ENCODE results near the gene NACC1. TPM values are rescaled to one million over a fixed set of nuclear protein-coding genes. Genes with fewer than 3 reads are reported as not detected.
"Not testable (repeated sequence)": the region's sequence is repeated elsewhere in the genome, so short reads cannot be mapped to it uniquely, and the experiment has no call there.

Gene NACC1
- total and polyA plus RNA-seq, 3 donors from 2014 or later = 38.2 to 102 (median 75.9) TPM

- Histone ChIP-seq H3K9me3 (no peaks in the 10 kb centered on the region), H3K27me3 (no peaks in the 10 kb centered on the region), H3K27ac (no peak overlapping the region), H3K4me3 (no peak overlapping the region), H3K4me1 (no peaks in the 10 kb centered on the region), H3K36me3 (ENCODE audit: low read depth, missing control alignments) (no peaks in the 10 kb centered on the region)
- TF ChIP-seq POLR2A (IDR thresholded peaks at IDR 0.05) = no peak
- no peak for TF ChIP-seq CTCF (IDR thresholded peaks at IDR 0.05)
- intact Hi-C loops (cut with DNase I; ENCODE audit: low total_unique reads) = no loop called here
- no peak for DNase-seq
- 88 to 90% methylated on average over 30 to 40 of the region's 40 CpGs for WGBS, 2 donors
Observed at GRCh38 chr19:13138171-13138915, 20.3 kb downstream of the NACC1 start.

- DNase-seq = no peak
- WGBS, 2 donors = 89 to 91% methylated on average over 10 of the region's 10 CpGs
- no peak for TF ChIP-seq CTCF (IDR thresholded peaks at IDR 0.05)
- TF ChIP-seq POLR2A (IDR thresholded peaks at IDR 0.05) = no peak
- Histone ChIP-seq H3K36me3 (ENCODE audit: low read depth, missing control alignments) (no peaks in the 10 kb centered on the region), H3K4me3 (no peak overlapping the region), H3K27me3 (no peaks in the 10 kb centered on the region), H3K4me1 (no peaks in the 10 kb centered on the region), H3K27ac (no peak overlapping the region), H3K9me3 (no peaks in the 10 kb centered on the region)
- intact Hi-C loops (cut with DNase I; ENCODE audit: low total_unique reads) = no loop called here
Observed at GRCh38 chr19:13138916-13139198, 20.8 kb downstream of the NACC1 start.

GRCh38 chr19:13139633-13140311, 21.7 kb downstream of the NACC1 start:
- no peaks in the 10 kb centered on the region for H3K27me3 ChIP-seq
- intact Hi-C loops (cut with DNase I; ENCODE audit: low total_unique reads) = no loop called here
- H3K4me3 ChIP-seq = no peak overlapping the region
- no peak overlapping the region for H3K27ac ChIP-seq
- DNase-seq = no peak
- TF ChIP-seq POLR2A (IDR thresholded peaks at IDR 0.05) (no peak), CTCF (IDR thresholded peaks at IDR 0.05) (no peak)
- H3K9me3 ChIP-seq = no peaks in the 10 kb centered on the region
- no peaks in the 10 kb centered on the region for H3K4me1 ChIP-seq
- 89 to 90% methylated on average over 11 of the region's 11 CpGs for WGBS, 2 donors
- H3K36me3 ChIP-seq (ENCODE audit: low read depth, missing control alignments) = no peaks in the 10 kb centered on the region

GRCh38 chr19:13146763-13147563, 28.9 kb downstream of the NACC1 start:
- no peak for DNase-seq
- H3K4me3 ChIP-seq = no peak overlapping the region
- 70 to 76% methylated on average over 16 of the region's 16 CpGs for WGBS, 2 donors
- H3K9me3 ChIP-seq = no peaks in the 10 kb centered on the region
- H3K36me3 ChIP-seq (ENCODE audit: low read depth, missing control alignments) = no peaks in the 10 kb centered on the region
- H3K4me1 ChIP-seq = peaks cover under 1% of the 10 kb centered on the region
- H3K27ac ChIP-seq = no peak overlapping the region
- intact Hi-C loops (cut with DNase I; ENCODE audit: low total_unique reads) = no loop called here
- H3K27me3 ChIP-seq = no peaks in the 10 kb centered on the region
- TF ChIP-seq CTCF (IDR thresholded peaks at IDR 0.05) (no peak), POLR2A (IDR thresholded peaks at IDR 0.05) (no peak)

GRCh38 chr19:13149173-13149627, 31.1 kb downstream of the NACC1 start:
- WGBS, 2 donors = 11 to 28% methylated on average over 14 to 17 of the region's 17 CpGs
- H3K27me3 ChIP-seq; H3K36me3 ChIP-seq (ENCODE audit: low read depth, missing control alignments); H3K4me1 ChIP-seq; H3K9me3 ChIP-seq; intact Hi-C loops (cut with DNase I; ENCODE audit: low total_unique reads): not testable (repeated sequence)
- Histone ChIP-seq H3K27ac (peak overlapping the region in 1 of 2 donors; percentile 96), H3K4me3 (peak overlapping the region; percentile 73 to 78)
- DNase-seq = peak; percentile 34

Measured in testis (tissue), 3 donors.